ENCODE data around the gene SLC4A1.

DNA sequence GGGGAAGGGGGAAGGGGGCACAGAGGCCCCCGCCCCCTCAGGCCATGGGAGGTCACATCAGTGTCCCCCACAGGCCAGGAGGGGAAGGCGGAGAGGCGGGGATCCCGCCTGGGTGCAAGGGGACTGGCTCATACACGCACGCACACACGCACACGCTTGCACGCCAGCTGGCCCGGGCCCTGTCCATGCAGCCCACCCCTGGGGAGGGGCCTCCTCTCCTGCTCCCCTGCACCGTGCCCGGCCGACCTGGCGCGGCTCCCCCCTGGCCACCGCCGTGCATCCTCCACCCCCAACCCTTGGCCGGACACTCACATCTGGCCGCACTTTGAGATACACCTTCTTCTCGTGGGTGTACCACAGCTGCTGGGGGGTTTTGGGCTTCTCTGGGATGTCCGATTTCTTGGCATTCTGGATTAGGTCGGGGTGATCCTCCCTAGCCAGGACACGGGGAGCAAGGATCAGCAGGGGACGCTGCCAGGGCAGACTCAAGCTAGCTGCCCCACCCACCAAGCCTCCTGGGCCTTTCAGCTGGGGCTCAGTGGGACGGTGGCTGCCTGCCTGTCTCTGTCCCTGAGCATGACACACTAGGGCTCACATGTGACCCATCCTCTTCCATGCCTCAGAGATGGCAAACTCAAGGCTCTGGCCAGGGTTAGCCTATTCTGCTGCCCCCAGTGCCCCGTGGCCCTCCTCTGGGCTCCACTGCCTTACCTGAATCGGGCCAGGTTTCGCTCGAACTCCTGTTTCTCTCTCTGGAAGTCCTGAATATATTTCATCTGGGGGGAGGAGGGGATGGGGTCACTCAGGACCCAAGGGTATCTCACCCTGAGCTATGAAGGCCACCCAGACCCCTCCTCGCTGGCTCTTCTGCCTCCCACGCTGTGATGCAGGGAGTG is 55.2 kb downstream of the SLC4A1 start:
- TF ChIP-seq, protein P1, sequence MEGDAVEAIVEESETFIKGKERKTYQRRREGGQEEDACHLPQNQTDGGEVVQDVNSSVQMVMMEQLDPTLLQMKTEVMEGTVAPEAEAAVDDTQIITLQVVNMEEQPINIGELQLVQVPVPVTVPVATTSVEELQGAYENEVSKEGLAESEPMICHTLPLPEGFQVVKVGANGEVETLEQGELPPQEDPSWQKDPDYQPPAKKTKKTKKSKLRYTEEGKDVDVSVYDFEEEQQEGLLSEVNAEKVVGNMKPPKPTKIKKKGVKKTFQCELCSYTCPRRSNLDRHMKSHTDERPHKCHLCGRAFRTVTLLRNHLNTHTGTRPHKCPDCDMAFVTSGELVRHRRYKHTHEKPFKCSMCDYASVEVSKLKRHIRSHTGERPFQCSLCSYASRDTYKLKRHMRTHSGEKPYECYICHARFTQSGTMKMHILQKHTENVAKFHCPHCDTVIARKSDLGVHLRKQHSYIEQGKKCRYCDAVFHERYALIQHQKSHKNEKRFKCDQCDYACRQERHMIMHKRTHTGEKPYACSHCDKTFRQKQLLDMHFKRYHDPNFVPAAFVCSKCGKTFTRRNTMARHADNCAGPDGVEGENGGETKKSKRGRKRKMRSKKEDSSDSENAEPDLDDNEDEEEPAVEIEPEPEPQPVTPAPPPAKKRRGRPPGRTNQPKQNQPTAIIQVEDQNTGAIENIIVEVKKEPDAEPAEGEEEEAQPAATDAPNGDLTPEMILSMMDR (IDR thresholded peaks at IDR 0.05; ENCODE audit: borderline replicate concordance, extremely low read depth, low read length, poor library complexity, severe bottlenecking): no peak
- no peak for TF ChIP-seq EZH2 (IDR thresholded peaks at IDR 0.05; ENCODE audit: borderline replicate concordance, low read depth, low read length, severe bottlenecking)

Data from DND-41 (cell line).